ENCODE measurements around the gene LDLRAD3. TPM values are rescaled to one million over a fixed set of nuclear protein-coding genes. Genes with fewer than 3 reads are reported as not detected.

The LDLRAD3 gene
- polyA plus RNA-seq, 1 donor (not counting 4 experiments of a cell fraction or from before 2014, with no cell fraction given): 13.1 TPM

- H3K4me1 ChIP-seq (ENCODE audit: control insufficient read depth, extremely low read depth, insufficient read depth, low read length): peaks cover 82% of the 10 kb centered on the region
- H3K79me2 ChIP-seq (ENCODE audit: control insufficient read depth, insufficient read depth, low read length): peaks cover 24% of the 10 kb centered on the region
- H3K27ac ChIP-seq (ENCODE audit: control insufficient read depth, insufficient read depth, low read length): no peak overlapping the region
These were observed 67.7 kb downstream of the LDLRAD3 start for GRCh38 chr11:36011574-36011973.

GRCh38 chr11:36012455-36012854, 68.6 kb downstream of the LDLRAD3 start:
- no peaks in the 10 kb centered on the region for H4K20me1 ChIP-seq (ENCODE audit: control insufficient read depth, extremely low read depth, insufficient read depth, low read length)
- no peak overlapping the region for H3K4me3 ChIP-seq (ENCODE audit: control insufficient read depth in 2 of 3, extremely low read depth in 1 of 3, insufficient read depth in 2 of 3, low read depth in 1 of 3, low read length in 3 of 3)
- dilution Hi-C loops (cut with MboI; ENCODE audit: extremely low pct_ligation_motif_present, low sequenced_read_pairs): no loop called here
- FAIRE-seq (peak; percentile 98), DNase-seq (ENCODE audit: low read depth, low spot score) (no peak)
- no peak overlapping the region for H3K9ac ChIP-seq (ENCODE audit: control insufficient read depth, extremely low read depth, insufficient read depth, low read length)
- H3K27me3 ChIP-seq (ENCODE audit: control insufficient read depth, extremely low read depth, insufficient read depth, low read length): no peaks in the 10 kb centered on the region
- no peaks in the 10 kb centered on the region for H3K9me3 ChIP-seq (ENCODE audit: control insufficient read depth, low read depth, low read length)
- H3K27ac ChIP-seq (ENCODE audit: control insufficient read depth, insufficient read depth, low read length): peak overlapping the region; percentile 37
- H3K4me2 ChIP-seq (ENCODE audit: control insufficient read depth, extremely low read depth, insufficient read depth, low read depth, low read length): peak overlapping the region; percentile 47
- no peak for TF ChIP-seq EZH2 (IDR thresholded peaks at IDR 0.05; ENCODE audit: low read length)
- TF ChIP-seq, protein P1, sequence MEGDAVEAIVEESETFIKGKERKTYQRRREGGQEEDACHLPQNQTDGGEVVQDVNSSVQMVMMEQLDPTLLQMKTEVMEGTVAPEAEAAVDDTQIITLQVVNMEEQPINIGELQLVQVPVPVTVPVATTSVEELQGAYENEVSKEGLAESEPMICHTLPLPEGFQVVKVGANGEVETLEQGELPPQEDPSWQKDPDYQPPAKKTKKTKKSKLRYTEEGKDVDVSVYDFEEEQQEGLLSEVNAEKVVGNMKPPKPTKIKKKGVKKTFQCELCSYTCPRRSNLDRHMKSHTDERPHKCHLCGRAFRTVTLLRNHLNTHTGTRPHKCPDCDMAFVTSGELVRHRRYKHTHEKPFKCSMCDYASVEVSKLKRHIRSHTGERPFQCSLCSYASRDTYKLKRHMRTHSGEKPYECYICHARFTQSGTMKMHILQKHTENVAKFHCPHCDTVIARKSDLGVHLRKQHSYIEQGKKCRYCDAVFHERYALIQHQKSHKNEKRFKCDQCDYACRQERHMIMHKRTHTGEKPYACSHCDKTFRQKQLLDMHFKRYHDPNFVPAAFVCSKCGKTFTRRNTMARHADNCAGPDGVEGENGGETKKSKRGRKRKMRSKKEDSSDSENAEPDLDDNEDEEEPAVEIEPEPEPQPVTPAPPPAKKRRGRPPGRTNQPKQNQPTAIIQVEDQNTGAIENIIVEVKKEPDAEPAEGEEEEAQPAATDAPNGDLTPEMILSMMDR (optimal IDR thresholded peaks at IDR 0.05 in 1 of 3, IDR thresholded peaks at IDR 0.05 in 1 of 3, conservative IDR thresholded peaks at IDR 0.05 in 1 of 3; ENCODE audit: extremely low read depth in 1 of 3, insufficient read depth in 2 of 3, low read length in 3 of 3): no peak
- peaks cover 21% of the 10 kb centered on the region for H3K79me2 ChIP-seq (ENCODE audit: control insufficient read depth, insufficient read depth, low read length)
- no peaks in the 10 kb centered on the region for H3K36me3 ChIP-seq (ENCODE audit: control insufficient read depth in 2 of 2, extremely low read depth in 1 of 2, insufficient read depth in 2 of 2, low read length in 2 of 2)
- no peak overlapping the region for H2AFZ ChIP-seq (ENCODE audit: control insufficient read depth, low read length)
- no peaks in the 10 kb centered on the region for H3K9me1 ChIP-seq (ENCODE audit: control insufficient read depth, extremely low read depth, insufficient read depth, low read length)
- peaks cover 73% of the 10 kb centered on the region for H3K4me1 ChIP-seq (ENCODE audit: control insufficient read depth, extremely low read depth, insufficient read depth, low read length)

More at GRCh38 chr11:36011574-36011973, 67.7 kb downstream of the LDLRAD3 start:
- Histone ChIP-seq H3K9me3 (ENCODE audit: control insufficient read depth, low read depth, low read length) (no peaks in the 10 kb centered on the region), H4K20me1 (ENCODE audit: control insufficient read depth, extremely low read depth, insufficient read depth, low read length) (no peaks in the 10 kb centered on the region), H3K27me3 (ENCODE audit: control insufficient read depth, extremely low read depth, insufficient read depth, low read length) (no peaks in the 10 kb centered on the region), H3K36me3 (ENCODE audit: control insufficient read depth in 2 of 2, extremely low read depth in 1 of 2, insufficient read depth in 2 of 2, low read length in 2 of 2) (no peaks in the 10 kb centered on the region), H3K4me2 (ENCODE audit: control insufficient read depth, extremely low read depth, insufficient read depth, low read depth, low read length) (no peak overlapping the region), H3K4me3 (ENCODE audit: control insufficient read depth in 2 of 3, extremely low read depth in 1 of 3, insufficient read depth in 2 of 3, low read depth in 1 of 3, low read length in 3 of 3) (no peak overlapping the region), H3K9ac (ENCODE audit: control insufficient read depth, extremely low read depth, insufficient read depth, low read length) (no peak overlapping the region), H2AFZ (ENCODE audit: control insufficient read depth, low read length) (no peak overlapping the region), H3K9me1 (ENCODE audit: control insufficient read depth, extremely low read depth, insufficient read depth, low read length) (no peaks in the 10 kb centered on the region)
- FAIRE-seq (no peak), DNase-seq (ENCODE audit: low read depth, low spot score) (no peak)
- TF ChIP-seq, protein P1 (optimal IDR thresholded peaks at IDR 0.05 in 1 of 3, IDR thresholded peaks at IDR 0.05 in 1 of 3, conservative IDR thresholded peaks at IDR 0.05 in 1 of 3; ENCODE audit: extremely low read depth in 1 of 3, insufficient read depth in 2 of 3, low read length in 3 of 3): no peak
- TF ChIP-seq EZH2 (IDR thresholded peaks at IDR 0.05; ENCODE audit: low read length): no peak
- dilution Hi-C loops (cut with MboI; ENCODE audit: extremely low pct_ligation_motif_present, low sequenced_read_pairs): no loop called here

All from keratinocyte (primary cell).